ENCODE measurements around the gene DLG2.
A peak's percentile ranks its signal among the peaks of the same experiment; 100 is the strongest.

DLG2 gene

GRCh38 chr11:83727251-83727650 lies 1899.9 kb downstream of the DLG2 start:
- Histone ChIP-seq H3K27me3 (ENCODE audit: control insufficient read depth, insufficient read depth, low read length) (no peaks in the 10 kb centered on the region), H3K4me1 (ENCODE audit: control insufficient read depth, insufficient read depth, low read length) (peaks cover 28% of the 10 kb centered on the region), H3K9me3 (ENCODE audit: control insufficient read depth, insufficient read depth, low read length) (no peaks in the 10 kb centered on the region), H3K9ac (ENCODE audit: low read depth, low read length) (no peak overlapping the region), H3K4me3 (ENCODE audit: low read depth, low read length) (no peak overlapping the region), H3K36me3 (ENCODE audit: control insufficient read depth, insufficient read depth, low read length) (no peaks in the 10 kb centered on the region)

GRCh38 chr11:83726316-83726715 lies 1900.8 kb downstream of the DLG2 start:
- H3K9ac ChIP-seq (ENCODE audit: low read depth, low read length) = no peak overlapping the region
- H3K27me3 ChIP-seq (ENCODE audit: control insufficient read depth, insufficient read depth, low read length) = no peaks in the 10 kb centered on the region
- H3K4me3 ChIP-seq (ENCODE audit: low read depth, low read length) = no peak overlapping the region
- no peaks in the 10 kb centered on the region for H3K36me3 ChIP-seq (ENCODE audit: control insufficient read depth, insufficient read depth, low read length)
- H3K9me3 ChIP-seq (ENCODE audit: control insufficient read depth, insufficient read depth, low read length) = no peaks in the 10 kb centered on the region
- H3K4me1 ChIP-seq (ENCODE audit: control insufficient read depth, insufficient read depth, low read length) = peaks cover 28% of the 10 kb centered on the region

GRCh38 chr11:83725728-83726127 lies 1901.4 kb downstream of the DLG2 start:
- H3K9me3 ChIP-seq (ENCODE audit: control insufficient read depth, insufficient read depth, low read length) = no peaks in the 10 kb centered on the region
- peaks cover 30% of the 10 kb centered on the region for H3K4me1 ChIP-seq (ENCODE audit: control insufficient read depth, insufficient read depth, low read length)
- H3K4me3 ChIP-seq (ENCODE audit: low read depth, low read length) = no peak overlapping the region
- H3K27me3 ChIP-seq (ENCODE audit: control insufficient read depth, insufficient read depth, low read length) = no peaks in the 10 kb centered on the region
- H3K9ac ChIP-seq (ENCODE audit: low read depth, low read length) = no peak overlapping the region
- no peaks in the 10 kb centered on the region for H3K36me3 ChIP-seq (ENCODE audit: control insufficient read depth, insufficient read depth, low read length)

- Histone ChIP-seq H3K4me1 (ENCODE audit: control insufficient read depth, insufficient read depth, low read length) (peaks cover 31% of the 10 kb centered on the region), H3K9ac (ENCODE audit: low read depth, low read length) (no peak overlapping the region), H3K27me3 (ENCODE audit: control insufficient read depth, insufficient read depth, low read length) (no peaks in the 10 kb centered on the region), H3K9me3 (ENCODE audit: control insufficient read depth, insufficient read depth, low read length) (no peaks in the 10 kb centered on the region), H3K4me3 (ENCODE audit: low read depth, low read length) (peak overlapping the region; percentile 11), H3K36me3 (ENCODE audit: control insufficient read depth, insufficient read depth, low read length) (no peaks in the 10 kb centered on the region)
Observed at GRCh38 chr11:83725269-83725560, 1901.9 kb downstream of the DLG2 start.

- Histone ChIP-seq H3K27me3 (ENCODE audit: control insufficient read depth, insufficient read depth, low read length) (no peaks in the 10 kb centered on the region), H3K36me3 (ENCODE audit: control insufficient read depth, insufficient read depth, low read length) (no peaks in the 10 kb centered on the region), H3K4me3 (ENCODE audit: low read depth, low read length) (no peak overlapping the region), H3K9ac (ENCODE audit: low read depth, low read length) (peak overlapping the region; percentile 40), H3K4me1 (ENCODE audit: control insufficient read depth, insufficient read depth, low read length) (peaks cover 31% of the 10 kb centered on the region), H3K9me3 (ENCODE audit: control insufficient read depth, insufficient read depth, low read length) (no peaks in the 10 kb centered on the region)
Observed at GRCh38 chr11:83723999-83724398, 1903.1 kb downstream of the DLG2 start.

- H3K4me1 ChIP-seq (ENCODE audit: control insufficient read depth, insufficient read depth, low read length) = peaks cover 31% of the 10 kb centered on the region
- no peaks in the 10 kb centered on the region for H3K36me3 ChIP-seq (ENCODE audit: control insufficient read depth, insufficient read depth, low read length)
- H3K27me3 ChIP-seq (ENCODE audit: control insufficient read depth, insufficient read depth, low read length) = no peaks in the 10 kb centered on the region
- no peak overlapping the region for H3K4me3 ChIP-seq (ENCODE audit: low read depth, low read length)
- H3K9ac ChIP-seq (ENCODE audit: low read depth, low read length) = no peak overlapping the region
- no peaks in the 10 kb centered on the region for H3K9me3 ChIP-seq (ENCODE audit: control insufficient read depth, insufficient read depth, low read length)
Observed at GRCh38 chr11:83722392-83723119, 1904.6 kb downstream of the DLG2 start.

GRCh38 chr11:83721263-83721662 lies 1905.9 kb downstream of the DLG2 start:
- Histone ChIP-seq H3K27me3 (ENCODE audit: control insufficient read depth, insufficient read depth, low read length) (no peaks in the 10 kb centered on the region), H3K4me1 (ENCODE audit: control insufficient read depth, insufficient read depth, low read length) (peaks cover 28% of the 10 kb centered on the region), H3K9ac (ENCODE audit: low read depth, low read length) (no peak overlapping the region)

GRCh38 chr11:83720675-83721074 lies 1906.5 kb downstream of the DLG2 start:
- Histone ChIP-seq H3K36me3 (ENCODE audit: control insufficient read depth, insufficient read depth, low read length) (no peaks in the 10 kb centered on the region), H3K4me1 (ENCODE audit: control insufficient read depth, insufficient read depth, low read length) (peaks cover 24% of the 10 kb centered on the region), H3K27me3 (ENCODE audit: control insufficient read depth, insufficient read depth, low read length) (no peaks in the 10 kb centered on the region), H3K9ac (ENCODE audit: low read depth, low read length) (no peak overlapping the region), H3K9me3 (ENCODE audit: control insufficient read depth, insufficient read depth, low read length) (no peaks in the 10 kb centered on the region), H3K4me3 (ENCODE audit: low read depth, low read length) (no peak overlapping the region)

More at GRCh38 chr11:83721263-83721662, 1905.9 kb downstream of the DLG2 start:
- no peaks in the 10 kb centered on the region for H3K36me3 ChIP-seq (ENCODE audit: control insufficient read depth, insufficient read depth, low read length)
- no peaks in the 10 kb centered on the region for H3K9me3 ChIP-seq (ENCODE audit: control insufficient read depth, insufficient read depth, low read length)
- H3K4me3 ChIP-seq (ENCODE audit: low read depth, low read length) = no peak overlapping the region

- Histone ChIP-seq H3K27me3 (ENCODE audit: control insufficient read depth, insufficient read depth, low read length) (no peaks in the 10 kb centered on the region), H3K9ac (ENCODE audit: low read depth, low read length) (no peak overlapping the region), H3K9me3 (ENCODE audit: control insufficient read depth, insufficient read depth, low read length) (no peaks in the 10 kb centered on the region), H3K36me3 (ENCODE audit: control insufficient read depth, insufficient read depth, low read length) (no peaks in the 10 kb centered on the region), H3K4me1 (ENCODE audit: control insufficient read depth, insufficient read depth, low read length) (peaks cover 5% of the 10 kb centered on the region), H3K4me3 (ENCODE audit: low read depth, low read length) (no peak overlapping the region)
Observed at GRCh38 chr11:83717537-83717936, 1909.6 kb downstream of the DLG2 start.

GRCh38 chr11:83715927-83716535 lies 1911.1 kb downstream of the DLG2 start:
- no peaks in the 10 kb centered on the region for H3K36me3 ChIP-seq (ENCODE audit: control insufficient read depth, insufficient read depth, low read length)
- H3K4me1 ChIP-seq (ENCODE audit: control insufficient read depth, insufficient read depth, low read length) = peaks cover 4% of the 10 kb centered on the region
- no peak overlapping the region for H3K9ac ChIP-seq (ENCODE audit: low read depth, low read length)
- no peak overlapping the region for H3K4me3 ChIP-seq (ENCODE audit: low read depth, low read length)
- H3K9me3 ChIP-seq (ENCODE audit: control insufficient read depth, insufficient read depth, low read length) = no peaks in the 10 kb centered on the region
- H3K27me3 ChIP-seq (ENCODE audit: control insufficient read depth, insufficient read depth, low read length) = no peaks in the 10 kb centered on the region

GRCh38 chr11:83713708-83714107 lies 1913.4 kb downstream of the DLG2 start:
- no peak overlapping the region for H3K4me3 ChIP-seq (ENCODE audit: low read depth, low read length)

GRCh38 chr11:83711106-83711527 lies 1916.0 kb downstream of the DLG2 start:
- Histone ChIP-seq H3K36me3 (ENCODE audit: control insufficient read depth, insufficient read depth, low read length) (no peaks in the 10 kb centered on the region), H3K9me3 (ENCODE audit: control insufficient read depth, insufficient read depth, low read length) (no peaks in the 10 kb centered on the region), H3K27me3 (ENCODE audit: control insufficient read depth, insufficient read depth, low read length) (no peaks in the 10 kb centered on the region), H3K9ac (ENCODE audit: low read depth, low read length) (no peak overlapping the region), H3K4me3 (ENCODE audit: low read depth, low read length) (no peak overlapping the region), H3K4me1 (ENCODE audit: control insufficient read depth, insufficient read depth, low read length) (no peaks in the 10 kb centered on the region)

More at GRCh38 chr11:83713708-83714107, 1913.4 kb downstream of the DLG2 start:
- no peak overlapping the region for H3K9ac ChIP-seq (ENCODE audit: low read depth, low read length)
- H3K4me1 ChIP-seq (ENCODE audit: control insufficient read depth, insufficient read depth, low read length) = no peaks in the 10 kb centered on the region
- H3K27me3 ChIP-seq (ENCODE audit: control insufficient read depth, insufficient read depth, low read length) = no peaks in the 10 kb centered on the region
- H3K9me3 ChIP-seq (ENCODE audit: control insufficient read depth, insufficient read depth, low read length) = no peaks in the 10 kb centered on the region
- H3K36me3 ChIP-seq (ENCODE audit: control insufficient read depth, insufficient read depth, low read length) = no peaks in the 10 kb centered on the region
